DLD1 (cell line): ENCODE results near the gene CERS6.

Experiments used
- in situ Hi-C: cut with HindIII; loops from 2 replicates; pipeline ENCODE4 v1.10.0; 2017; ENCODE audit warnings: low sequenced_read_pairs

CERS6 gene

DNA sequence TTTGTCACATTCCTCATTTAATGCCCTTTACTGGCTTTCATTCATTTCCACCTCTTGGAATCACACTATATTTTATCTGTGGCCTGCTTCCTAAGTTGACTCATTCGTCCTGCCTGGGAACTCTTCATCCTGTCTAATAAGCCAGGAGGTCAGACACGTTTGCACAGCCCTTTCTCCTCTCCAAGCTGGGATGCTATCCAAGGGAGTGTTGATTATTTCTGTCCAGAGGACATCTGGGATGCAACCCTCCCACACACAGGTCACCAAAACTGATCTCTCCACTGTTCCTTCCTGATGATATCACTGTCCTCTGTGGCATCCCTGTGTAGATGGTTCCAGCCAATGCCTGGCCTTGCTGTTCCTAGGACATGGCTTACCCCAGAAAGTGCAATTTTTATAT lies 266.5 kb downstream of the CERS6 start:
- in situ Hi-C loops, result no loop called here

DNA sequence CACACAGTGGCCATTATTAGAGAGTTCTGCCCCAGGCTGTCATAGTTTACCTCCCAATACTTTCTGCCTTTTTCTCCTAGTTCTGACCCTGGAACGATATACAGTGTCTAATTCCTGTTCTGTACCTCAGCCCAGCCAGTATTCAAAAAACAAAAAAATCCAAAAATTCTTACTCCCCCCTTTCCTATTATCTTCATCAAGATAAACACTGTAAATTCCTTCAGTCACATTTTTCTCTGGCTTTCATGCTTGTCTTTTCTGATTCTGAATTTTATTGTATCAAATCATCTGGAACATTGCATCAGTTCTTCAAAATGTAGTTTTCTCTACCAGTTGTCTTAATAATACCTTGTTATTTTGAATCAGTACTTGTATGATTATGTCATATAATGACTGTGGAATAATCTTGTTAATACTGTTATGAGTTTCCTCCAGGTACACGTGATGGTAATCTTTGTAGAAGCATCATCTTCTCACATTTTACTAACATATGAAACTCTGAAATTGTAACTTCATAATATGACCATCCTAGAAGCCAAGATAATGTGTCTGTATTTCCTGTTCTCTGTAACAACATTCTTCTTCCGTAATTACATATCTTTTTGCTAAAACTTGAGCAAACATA lies 267.3 kb downstream of the CERS6 start:
- in situ Hi-C loops, result no loop called here

DNA sequence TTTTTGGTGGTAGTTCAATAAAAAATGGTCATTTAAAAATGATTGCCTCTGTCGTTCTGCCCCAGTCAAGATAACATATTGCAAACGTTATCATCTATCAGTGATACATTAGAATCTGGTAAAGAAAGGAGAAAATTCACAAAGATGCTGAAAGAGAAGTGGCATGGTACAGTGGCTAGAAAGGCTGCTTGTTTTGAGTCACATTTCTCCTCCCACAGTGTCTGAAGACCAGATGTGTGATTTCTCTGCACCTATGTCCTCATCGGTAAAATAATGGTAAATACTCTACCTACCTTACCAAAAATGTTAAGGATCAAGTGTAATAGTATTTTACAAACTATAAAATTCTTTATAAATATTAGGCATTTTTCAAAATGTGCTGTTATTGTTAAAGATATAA lies 270.3 kb downstream of the CERS6 start:
- in situ Hi-C loops, result no loop called here

DNA sequence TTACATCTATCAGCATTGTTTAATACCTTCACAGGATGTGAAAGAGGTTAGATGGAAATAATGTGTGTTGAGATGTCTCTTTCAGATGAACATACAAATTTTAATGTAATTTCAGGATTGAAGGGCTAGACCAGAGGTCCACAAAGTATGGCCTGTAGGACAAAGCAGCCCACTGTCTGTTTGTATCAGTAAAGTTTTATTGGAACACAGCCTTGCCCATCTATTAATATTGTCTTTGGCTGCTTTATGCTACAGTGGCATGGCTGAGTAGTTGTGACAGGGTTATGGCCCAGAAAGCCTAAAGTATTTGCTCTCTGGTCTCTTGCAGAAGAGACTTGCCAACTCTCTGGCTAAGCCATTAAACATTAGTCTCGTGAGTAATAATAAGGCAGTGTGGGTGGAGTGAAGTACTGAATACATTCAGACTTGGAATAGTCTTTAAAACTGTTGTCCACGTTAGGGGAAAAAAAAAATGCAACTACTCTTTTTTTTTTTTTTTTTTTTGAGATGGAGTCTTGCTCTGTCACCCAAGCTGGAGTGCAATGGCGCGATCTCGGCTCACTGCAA lies 271.9 kb downstream of the CERS6 start:
- in situ Hi-C loops, result no loop called here

DNA sequence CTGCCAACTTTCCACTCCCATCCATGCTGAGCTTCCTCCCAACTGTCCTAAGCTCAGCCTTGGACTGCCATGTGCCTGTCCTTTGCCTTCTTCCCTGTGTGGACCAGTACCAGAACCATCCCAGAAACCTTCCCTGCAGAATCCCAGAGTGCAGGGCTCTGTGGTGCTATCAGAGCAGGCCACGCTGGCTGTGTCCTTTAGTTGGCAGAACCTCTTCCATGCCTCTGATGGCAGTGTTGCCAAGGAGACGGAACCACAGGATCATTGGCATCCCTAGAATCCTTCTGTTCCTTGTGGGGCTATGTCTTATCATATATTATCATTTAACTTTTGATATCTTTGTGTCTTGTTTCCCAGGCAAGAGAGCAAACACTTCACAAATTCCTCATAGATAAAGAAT lies 273.4 kb downstream of the CERS6 start:
- in situ Hi-C loops, result no loop called here

DNA sequence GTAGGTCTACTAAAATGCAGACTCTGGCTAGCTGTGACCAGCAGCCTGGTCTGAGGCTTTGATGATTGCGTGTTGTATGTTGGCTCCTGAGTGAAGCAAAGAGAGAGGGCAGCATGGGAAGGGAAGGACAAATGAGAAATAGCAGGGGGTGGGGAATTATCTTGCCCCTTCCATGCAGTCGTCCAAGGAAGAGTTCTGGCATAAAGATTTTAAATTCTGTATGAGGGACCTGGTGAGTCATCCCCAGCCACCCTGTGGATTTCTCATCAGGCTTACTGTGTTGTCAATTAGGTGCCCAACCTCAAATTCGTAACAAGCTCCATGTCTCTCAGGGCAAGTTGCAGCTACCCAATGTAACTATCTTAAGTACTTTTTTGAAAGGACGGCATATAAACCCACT lies 274.3 kb downstream of the CERS6 start:
- in situ Hi-C loops, result no loop called here

DNA sequence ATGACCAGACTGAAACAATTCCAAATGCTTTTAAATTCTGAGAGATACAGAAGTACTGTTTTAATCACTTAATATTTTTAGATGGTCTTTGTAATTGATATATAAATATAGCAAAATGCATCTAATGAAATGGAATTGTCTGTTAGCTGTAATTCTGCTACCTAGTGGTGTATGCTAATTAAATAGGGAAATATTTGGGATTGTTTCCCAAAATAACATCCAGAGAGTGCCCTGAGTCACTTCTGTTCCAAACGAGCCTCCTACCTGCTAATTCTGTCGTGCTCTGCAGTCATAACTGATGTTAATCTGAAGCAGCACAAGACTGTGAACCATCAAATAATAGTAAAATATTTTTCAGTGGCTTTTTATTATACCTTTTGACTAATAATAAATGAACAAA lies 274.9 kb downstream of the CERS6 start:
- in situ Hi-C loops, result no loop called here

DNA sequence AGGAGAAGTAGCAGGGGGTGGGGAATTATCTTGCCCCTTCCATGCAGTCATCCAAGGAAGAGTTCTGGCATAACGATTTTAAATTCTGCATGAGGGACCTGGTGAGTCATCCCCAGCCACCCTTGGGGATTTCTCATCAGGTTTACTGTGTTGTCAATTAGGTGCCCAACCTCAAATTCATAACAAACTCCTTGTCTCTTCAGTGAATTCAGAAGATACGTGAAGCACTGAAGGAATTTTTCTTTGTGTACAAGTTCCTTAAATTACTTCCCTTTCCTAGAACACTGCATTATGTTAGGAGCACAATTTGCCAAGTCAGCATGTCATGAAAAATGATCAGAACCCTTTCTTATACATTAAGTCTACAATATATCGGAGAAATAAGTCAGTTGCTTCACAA lies 275.5 kb downstream of the CERS6 start:
- in situ Hi-C loops, result no loop called here

DNA sequence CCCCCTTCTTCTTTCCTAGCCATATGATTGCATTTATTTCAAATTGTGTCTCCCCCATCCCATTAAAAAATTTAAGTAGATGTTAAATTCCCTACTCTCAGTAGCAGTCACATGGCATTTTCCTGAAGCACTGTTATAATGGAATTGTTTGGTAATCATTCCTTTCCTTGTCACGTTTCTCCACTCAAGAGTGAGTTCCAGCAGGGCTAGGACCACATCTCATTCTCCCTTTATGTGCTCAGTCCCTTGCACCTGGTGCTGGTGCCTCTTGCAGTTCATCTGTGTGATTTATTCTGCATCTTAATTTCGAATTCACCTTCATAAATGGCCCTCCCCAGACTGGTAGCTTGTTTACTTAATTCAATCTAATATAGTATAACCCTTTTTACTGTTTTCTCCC lies 276.0 kb downstream of the CERS6 start:
- in situ Hi-C loops, result no loop called here

DNA sequence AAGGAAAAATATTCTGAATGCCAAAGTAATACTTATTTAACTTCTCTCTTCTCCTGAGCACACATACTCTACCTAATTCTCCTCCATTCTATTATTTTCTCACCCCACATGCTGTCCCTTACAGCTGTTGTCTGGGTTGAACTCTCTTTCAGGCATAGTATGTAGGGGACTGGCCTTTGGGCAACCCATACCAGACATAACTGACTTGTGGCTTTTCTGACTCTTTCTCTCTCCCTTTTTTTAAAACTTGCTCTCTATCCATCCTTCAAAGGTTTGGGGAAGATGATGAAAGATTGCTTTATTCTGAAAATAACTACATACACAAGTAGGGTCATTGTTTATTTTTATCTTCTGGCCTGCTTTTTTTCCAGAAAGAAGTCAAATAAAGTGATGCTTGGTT lies 276.4 kb downstream of the CERS6 start:
- in situ Hi-C loops, result no loop called here

DNA sequence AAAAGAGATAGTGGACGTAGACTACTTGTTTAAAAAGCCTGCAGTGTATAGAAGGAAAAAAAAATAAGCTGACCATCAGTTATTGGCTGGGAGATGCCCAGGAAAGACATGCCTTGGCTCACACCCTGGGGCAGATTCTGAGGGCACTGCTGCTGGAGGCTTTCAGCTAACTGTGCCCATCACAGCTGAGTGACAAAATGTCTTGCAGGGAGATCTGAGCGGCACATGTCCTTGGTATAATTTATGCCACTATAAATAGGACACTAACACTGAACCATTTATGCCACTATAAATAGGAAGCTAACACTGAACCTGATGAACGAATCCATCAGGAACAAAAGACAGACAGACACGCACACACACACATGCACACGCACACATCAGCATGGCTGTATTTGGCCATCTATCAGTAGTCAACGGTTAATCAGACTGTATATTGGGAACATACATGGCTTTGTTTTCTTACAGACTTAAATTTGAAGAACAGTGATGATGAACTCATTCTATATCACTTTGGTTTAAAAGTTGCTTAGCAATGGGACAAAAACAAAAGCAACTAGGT lies 278.2 kb downstream of the CERS6 start:
- in situ Hi-C loops, result no loop called here

DNA sequence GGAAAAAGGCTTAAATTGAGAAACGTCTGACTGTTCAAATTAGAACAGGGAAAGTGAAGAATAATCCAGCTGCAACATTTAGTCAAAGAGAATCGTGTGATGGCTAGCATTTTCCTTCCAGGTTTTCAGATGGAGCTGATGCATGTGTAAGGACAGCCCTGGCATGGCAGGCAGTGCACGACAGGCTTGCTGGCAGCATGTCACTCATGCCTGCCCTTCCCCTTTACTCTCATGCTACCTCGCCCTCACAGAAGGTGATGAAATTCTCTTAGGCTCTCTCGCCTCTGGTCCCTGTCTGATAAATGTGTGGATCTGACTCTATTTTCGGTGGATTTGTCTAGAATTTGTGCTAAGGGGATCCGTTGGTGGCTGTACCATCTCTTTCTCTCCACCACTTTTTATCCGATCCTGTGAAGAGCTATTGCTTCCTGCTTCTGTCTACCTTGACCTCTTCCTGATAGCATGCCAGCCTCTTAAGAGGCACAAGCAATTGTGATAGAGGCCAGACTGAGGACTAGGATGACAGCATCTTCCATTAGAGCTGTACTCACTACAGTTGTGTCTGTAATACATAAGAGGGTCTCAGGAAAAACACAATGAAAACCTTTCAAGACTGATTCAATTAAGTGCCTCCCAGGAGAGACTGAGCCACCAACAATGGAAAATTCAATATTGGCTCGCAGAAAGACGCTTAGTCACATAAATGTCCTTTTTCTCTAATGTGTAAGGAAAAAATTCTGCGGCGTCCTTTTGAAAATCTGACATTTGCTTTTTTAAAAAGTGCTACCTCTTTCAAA lies 280.8 kb downstream of the CERS6 start:
- in situ Hi-C loops, result no loop called here

DNA sequence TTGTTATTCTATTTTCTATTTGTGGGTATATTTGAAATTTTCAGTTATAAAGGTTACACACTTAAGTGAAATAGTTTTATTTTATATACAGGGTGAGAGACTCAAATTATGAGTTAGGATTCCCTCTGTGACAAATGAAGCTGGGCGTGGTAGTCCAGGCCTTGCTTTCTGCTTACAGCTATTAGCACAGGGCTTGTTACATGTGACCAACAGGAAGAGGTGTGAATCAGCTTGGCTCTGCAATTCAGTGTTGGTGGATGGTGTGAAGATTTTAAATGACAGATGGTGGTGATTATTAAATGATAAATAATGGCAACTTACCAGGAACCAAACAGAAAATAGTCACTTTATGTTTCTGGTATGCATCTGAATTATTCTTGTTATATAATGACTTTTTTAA lies 282.0 kb downstream of the CERS6 start:
- in situ Hi-C loops, result no loop called here

DNA sequence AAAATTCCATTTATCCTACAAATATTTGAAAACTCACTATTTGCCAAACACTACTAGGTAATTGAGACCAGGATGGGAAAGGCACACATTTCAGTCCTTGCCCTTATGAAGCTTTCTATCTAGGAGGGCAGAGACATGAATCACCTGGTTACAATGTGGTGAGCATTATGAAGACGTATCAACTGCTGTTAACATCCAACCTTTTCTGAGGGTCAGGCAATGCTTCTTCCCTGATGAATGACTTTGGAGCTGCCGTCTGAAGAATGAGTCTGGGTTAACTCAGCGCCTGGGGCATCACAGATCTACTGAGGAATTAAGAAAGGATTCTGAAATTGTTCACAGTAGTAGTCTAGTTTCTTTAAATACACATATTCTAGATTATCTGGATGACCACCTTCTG lies 284.3 kb downstream of the CERS6 start:
- in situ Hi-C loops, result no loop called here

DNA sequence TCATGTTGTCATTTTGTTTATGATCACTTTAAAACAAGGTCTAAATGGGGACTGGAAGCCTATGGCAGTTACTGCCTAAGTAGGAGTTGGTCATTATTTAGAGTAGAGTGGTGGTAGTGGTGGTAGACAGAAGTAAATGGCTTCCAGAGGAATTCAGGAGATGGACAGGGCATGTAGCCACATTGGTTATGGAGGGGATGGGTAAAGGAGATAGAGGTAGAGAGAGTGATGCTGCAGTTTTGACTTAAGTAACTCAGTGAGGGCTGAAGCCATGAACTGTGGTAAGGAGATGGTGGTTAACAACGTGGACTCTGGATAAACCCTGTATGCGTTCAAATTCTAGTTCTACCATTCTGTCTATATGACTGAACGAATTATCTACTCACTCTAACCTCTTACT lies 284.7 kb downstream of the CERS6 start:
- in situ Hi-C loops, result no loop called here

DNA sequence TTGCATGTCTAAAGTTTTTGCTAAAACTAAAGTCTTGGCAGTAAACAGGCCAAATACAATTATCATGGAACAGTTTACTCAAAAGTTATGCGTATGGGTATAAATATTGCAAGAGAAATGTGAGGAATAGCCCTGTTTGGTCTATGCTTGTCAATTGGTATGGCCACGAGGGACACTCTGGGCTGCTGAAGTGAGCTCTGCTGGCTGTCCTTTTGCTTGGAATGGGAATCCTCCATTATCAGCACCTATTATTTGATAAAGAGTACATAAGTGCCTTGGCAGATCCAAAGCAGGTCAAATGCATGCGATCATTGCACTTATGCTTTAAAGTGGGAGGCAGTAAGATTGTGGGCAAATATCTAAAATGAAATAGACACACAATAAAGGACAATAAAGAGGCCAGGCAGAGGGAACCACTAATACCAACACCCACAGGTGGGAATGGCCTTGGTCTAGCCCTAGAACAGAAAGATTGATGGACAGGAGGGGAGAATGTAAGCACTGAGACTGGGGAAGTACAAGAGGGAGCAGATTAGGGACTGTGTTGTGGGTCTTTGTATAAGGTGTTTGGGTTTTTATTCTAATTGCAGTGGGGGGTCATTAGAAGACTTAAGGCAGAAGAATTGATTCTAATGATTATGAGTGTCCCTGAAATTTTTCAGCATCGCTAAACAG lies 286.3 kb downstream of the CERS6 start:
- in situ Hi-C loops, result no loop called here

DNA sequence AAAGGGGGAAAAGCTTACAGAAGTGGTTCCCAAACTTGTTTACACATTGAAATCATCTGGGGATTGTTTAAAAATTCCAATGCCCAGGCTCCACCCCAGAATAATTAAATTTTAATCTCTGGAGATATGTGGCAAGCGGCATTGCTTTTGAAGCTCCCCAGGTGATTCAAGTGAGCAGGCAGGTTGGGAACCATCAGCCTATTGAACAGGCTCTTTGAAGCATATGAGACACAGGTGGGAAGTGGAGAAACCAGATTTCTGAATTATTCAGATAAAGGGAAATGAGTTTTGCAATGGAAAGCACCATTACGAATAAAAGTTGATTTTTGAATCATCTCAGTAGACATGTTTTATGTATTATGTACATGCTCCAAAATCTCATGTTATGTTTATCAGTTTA lies 288.8 kb downstream of the CERS6 start:
- in situ Hi-C loops, result no loop called here

DNA sequence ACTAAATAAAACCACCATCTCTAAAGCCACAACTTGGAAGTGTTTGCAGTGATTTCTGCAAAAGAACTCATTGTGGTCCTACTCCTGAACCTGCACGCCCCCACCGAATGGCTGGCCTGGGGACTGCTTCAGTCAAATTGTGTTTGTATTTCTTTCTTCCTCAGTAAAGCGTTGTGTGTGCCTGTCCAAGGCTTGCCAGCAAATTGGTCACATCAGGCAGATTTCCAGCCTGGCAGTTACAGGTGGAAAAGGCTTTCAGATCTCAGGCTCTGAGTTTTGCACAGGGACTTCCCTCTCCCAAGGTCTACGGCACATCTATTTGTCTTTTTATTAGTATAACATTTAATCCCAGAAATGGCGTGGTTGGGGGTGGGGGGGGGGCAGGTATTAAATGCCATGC lies 292.4 kb downstream of the CERS6 start:
- in situ Hi-C loops, result no loop called here

DNA sequence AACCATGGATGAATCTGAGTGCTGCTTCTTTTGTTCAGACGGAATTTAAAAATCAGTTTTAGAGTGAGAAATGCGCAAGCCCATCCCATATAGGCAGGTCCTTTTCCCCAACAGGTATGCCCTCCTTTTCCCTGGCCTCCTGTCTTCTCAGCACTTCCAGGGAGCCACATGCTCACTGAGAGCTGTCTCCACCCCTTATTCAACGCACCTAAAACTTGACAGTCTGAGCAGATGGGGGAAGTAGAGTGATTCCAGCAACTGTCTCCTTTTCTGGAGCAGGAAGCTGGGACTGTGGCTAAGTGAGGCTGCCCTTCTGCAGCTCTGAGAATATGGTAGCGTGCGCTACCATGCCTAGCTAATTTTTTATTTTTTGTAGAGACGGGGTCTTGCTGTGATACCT lies 293.2 kb downstream of the CERS6 start:
- in situ Hi-C loops, result no loop called here

DNA sequence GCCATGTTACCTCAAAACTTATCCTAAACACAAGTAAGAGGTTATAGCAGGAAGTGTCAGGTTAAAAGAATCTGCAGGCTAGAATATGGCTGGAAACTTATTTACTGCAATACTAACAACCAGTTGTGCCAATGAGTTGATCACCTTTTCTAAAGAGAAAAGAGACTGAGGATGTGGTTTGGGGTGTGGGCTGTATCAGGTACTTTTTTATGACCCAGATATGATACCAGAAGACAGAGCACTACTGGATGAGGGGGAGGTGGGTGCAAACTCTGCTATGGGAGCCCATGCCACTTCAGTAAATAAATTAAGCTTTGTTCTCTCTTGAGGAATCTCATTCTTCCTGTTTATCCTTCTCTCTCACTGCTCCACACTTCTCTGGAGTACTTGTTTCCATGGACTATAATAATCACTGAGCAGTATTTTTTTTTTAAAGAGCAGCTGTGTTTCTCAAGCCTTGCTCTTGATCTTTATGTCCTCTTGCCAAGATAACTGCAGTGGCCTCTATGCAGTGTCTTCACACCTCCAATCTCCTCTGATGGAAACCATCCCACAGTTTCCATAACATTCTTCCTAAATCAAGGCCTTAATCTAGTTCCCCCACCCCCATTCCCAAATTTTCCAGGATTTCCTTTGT lies 295.1 kb downstream of the CERS6 start:
- in situ Hi-C loops, result no loop called here

DNA sequence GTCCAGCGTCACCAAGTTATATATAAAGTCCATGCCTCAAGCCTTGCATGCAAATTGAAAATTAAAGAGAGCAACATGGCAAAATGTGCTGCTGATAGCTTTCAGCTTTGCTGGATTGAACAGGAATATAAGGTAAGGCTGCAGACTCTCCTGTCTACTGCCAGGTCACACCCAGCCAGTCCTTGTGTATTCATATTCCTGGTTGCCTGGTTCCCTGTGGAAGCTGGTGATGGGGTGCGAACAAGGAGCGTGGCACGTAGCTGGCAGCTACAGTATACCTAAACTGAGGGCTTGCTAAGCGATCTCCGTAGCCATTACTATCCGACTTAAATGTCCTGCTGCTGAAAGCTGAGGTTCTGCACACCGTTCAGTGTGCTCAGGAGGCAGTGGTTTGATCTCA lies 296.3 kb downstream of the CERS6 start:
- in situ Hi-C loops, result no loop called here
